ENCODE results near the gene THSD4.

The THSD4 gene

DNA sequence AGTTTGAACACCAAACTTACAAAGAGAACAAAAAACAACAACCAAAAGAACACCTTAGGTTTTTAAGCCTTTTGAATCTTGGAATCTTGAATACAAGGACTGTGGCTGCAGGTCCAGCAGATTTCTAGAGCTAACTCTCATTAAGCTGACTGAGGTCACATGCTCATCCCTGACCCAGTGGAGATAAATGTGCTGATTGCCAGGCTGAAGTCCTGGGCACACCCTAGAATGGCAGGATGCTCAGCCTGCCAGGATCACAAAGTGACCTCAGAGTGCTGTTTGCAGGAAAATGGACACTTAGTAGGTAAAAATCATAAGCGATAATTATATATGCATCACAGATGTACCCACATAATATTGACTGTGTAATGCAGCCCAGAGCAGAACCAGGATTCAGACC is 449.7 kb downstream of the THSD4 start:
- H3K9me3 ChIP-seq (replicated peaks; ENCODE audit: insufficient read depth, low read length), result no peaks in the 10 kb centered on the region
- H3K27ac ChIP-seq (ENCODE audit: low read length), result no peak overlapping the region
- no peaks in the 10 kb centered on the region for H3K9me2 ChIP-seq (replicated peaks; ENCODE audit: insufficient read depth, low read length)
- no peaks in the 10 kb centered on the region for H3K79me2 ChIP-seq (ENCODE audit: low read length)
- H2AFZ ChIP-seq (ENCODE audit: low read length), result no peak overlapping the region
- no peaks in the 10 kb centered on the region for H3K4me1 ChIP-seq (ENCODE audit: low read length)
- H3K36me3 ChIP-seq (replicated peaks; ENCODE audit: insufficient read depth, low read length), result no peaks in the 10 kb centered on the region
- no peak overlapping the region for H3K4me3 ChIP-seq (ENCODE audit: low read length)
- no peak overlapping the region for H3K4me2 ChIP-seq (ENCODE audit: low read depth, low read length)
- H3F3A ChIP-seq (ENCODE audit: insufficient read depth, low read length), result no peaks in the 10 kb centered on the region
- no peak for TF ChIP-seq EZH2 (optimal IDR thresholded peaks at IDR 0.05; ENCODE audit: low read depth, low read length)
- TF ChIP-seq EZH2phosphoT487 (IDR thresholded peaks at IDR 0.05; ENCODE audit: low read length), result no peak
- TF ChIP-seq, protein P1, sequence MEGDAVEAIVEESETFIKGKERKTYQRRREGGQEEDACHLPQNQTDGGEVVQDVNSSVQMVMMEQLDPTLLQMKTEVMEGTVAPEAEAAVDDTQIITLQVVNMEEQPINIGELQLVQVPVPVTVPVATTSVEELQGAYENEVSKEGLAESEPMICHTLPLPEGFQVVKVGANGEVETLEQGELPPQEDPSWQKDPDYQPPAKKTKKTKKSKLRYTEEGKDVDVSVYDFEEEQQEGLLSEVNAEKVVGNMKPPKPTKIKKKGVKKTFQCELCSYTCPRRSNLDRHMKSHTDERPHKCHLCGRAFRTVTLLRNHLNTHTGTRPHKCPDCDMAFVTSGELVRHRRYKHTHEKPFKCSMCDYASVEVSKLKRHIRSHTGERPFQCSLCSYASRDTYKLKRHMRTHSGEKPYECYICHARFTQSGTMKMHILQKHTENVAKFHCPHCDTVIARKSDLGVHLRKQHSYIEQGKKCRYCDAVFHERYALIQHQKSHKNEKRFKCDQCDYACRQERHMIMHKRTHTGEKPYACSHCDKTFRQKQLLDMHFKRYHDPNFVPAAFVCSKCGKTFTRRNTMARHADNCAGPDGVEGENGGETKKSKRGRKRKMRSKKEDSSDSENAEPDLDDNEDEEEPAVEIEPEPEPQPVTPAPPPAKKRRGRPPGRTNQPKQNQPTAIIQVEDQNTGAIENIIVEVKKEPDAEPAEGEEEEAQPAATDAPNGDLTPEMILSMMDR (IDR thresholded peaks at IDR 0.05; ENCODE audit: low read length), result no peak
- H4K20me1 ChIP-seq (ENCODE audit: insufficient read depth, low read length), result no peaks in the 10 kb centered on the region
- no peaks in the 10 kb centered on the region for H3K27me3 ChIP-seq (replicated peaks; ENCODE audit: insufficient read depth, low read length)
- no peak overlapping the region for H3K9ac ChIP-seq (ENCODE audit: low read length)
- no peak for DNase-seq

GRCh38 chr15:71565631-71566160 is 450.4 kb downstream of the THSD4 start:
- Histone ChIP-seq H3K9ac (ENCODE audit: low read length) (no peak overlapping the region), H3K9me3 (replicated peaks; ENCODE audit: insufficient read depth, low read length) (no peaks in the 10 kb centered on the region), H3K36me3 (replicated peaks; ENCODE audit: insufficient read depth, low read length) (no peaks in the 10 kb centered on the region)

GRCh38 chr15:71566226-71566625 is 451.0 kb downstream of the THSD4 start:
- no peaks in the 10 kb centered on the region for H3K4me1 ChIP-seq (ENCODE audit: low read length)
- no peak overlapping the region for H2AFZ ChIP-seq (ENCODE audit: low read length)
- DNase-seq, result no peak
- no peak overlapping the region for H3K4me2 ChIP-seq (ENCODE audit: low read depth, low read length)
- H3K9ac ChIP-seq (ENCODE audit: low read length), result no peak overlapping the region
- no peak overlapping the region for H3K27ac ChIP-seq (ENCODE audit: low read length)
- H4K20me1 ChIP-seq (ENCODE audit: insufficient read depth, low read length), result no peaks in the 10 kb centered on the region
- TF ChIP-seq EZH2phosphoT487 (IDR thresholded peaks at IDR 0.05; ENCODE audit: low read length), result no peak
- TF ChIP-seq EZH2 (optimal IDR thresholded peaks at IDR 0.05; ENCODE audit: low read depth, low read length), result no peak
- TF ChIP-seq, protein P1 (IDR thresholded peaks at IDR 0.05; ENCODE audit: low read length), result no peak
- no peaks in the 10 kb centered on the region for H3K9me2 ChIP-seq (replicated peaks; ENCODE audit: insufficient read depth, low read length)
- H3K4me3 ChIP-seq (ENCODE audit: low read length), result no peak overlapping the region
- no peaks in the 10 kb centered on the region for H3K27me3 ChIP-seq (replicated peaks; ENCODE audit: insufficient read depth, low read length)
- no peaks in the 10 kb centered on the region for H3K79me2 ChIP-seq (ENCODE audit: low read length)
- H3F3A ChIP-seq (ENCODE audit: insufficient read depth, low read length), result no peaks in the 10 kb centered on the region
- no peaks in the 10 kb centered on the region for H3K36me3 ChIP-seq (replicated peaks; ENCODE audit: insufficient read depth, low read length)
- no peaks in the 10 kb centered on the region for H3K9me3 ChIP-seq (replicated peaks; ENCODE audit: insufficient read depth, low read length)

More at GRCh38 chr15:71565631-71566160, 450.4 kb downstream of the THSD4 start:
- Histone ChIP-seq H3K79me2 (ENCODE audit: low read length) (no peaks in the 10 kb centered on the region), H2AFZ (ENCODE audit: low read length) (no peak overlapping the region), H3K4me3 (ENCODE audit: low read length) (no peak overlapping the region), H4K20me1 (ENCODE audit: insufficient read depth, low read length) (no peaks in the 10 kb centered on the region), H3F3A (ENCODE audit: insufficient read depth, low read length) (no peaks in the 10 kb centered on the region), H3K9me2 (replicated peaks; ENCODE audit: insufficient read depth, low read length) (no peaks in the 10 kb centered on the region), H3K27ac (ENCODE audit: low read length) (no peak overlapping the region), H3K27me3 (replicated peaks; ENCODE audit: insufficient read depth, low read length) (no peaks in the 10 kb centered on the region), H3K4me1 (ENCODE audit: low read length) (no peaks in the 10 kb centered on the region), H3K4me2 (ENCODE audit: low read depth, low read length) (no peak overlapping the region)
- DNase-seq, result no peak
- TF ChIP-seq EZH2phosphoT487 (IDR thresholded peaks at IDR 0.05; ENCODE audit: low read length), result no peak
- TF ChIP-seq, protein P1 (IDR thresholded peaks at IDR 0.05; ENCODE audit: low read length), result no peak
- TF ChIP-seq EZH2 (optimal IDR thresholded peaks at IDR 0.05; ENCODE audit: low read depth, low read length), result no peak

All from MM.1S (cell line).